Astrocyte (in vitro differentiated cells and primary cell): ENCODE data around the gene GJA10. TPM values are rescaled to one million over a fixed set of nuclear protein-coding genes. Genes with fewer than 3 reads are reported as not detected.

ENCODE experiments used
- DNase-seq: peaks from one replicate; pipeline ENCODE4 v3.0.0-alpha.2; 2010; ENCODE audit warnings: low read depth
- FAIRE-seq: peaks from 2 replicates; lab custom pipeline; 2011; peaks lifted over from hg19 to GRCh38; lab: Jason Lieb, UNC
- H2AFZ ChIP-seq: 2 replicates; pipeline ENCODE4 v1.6.0; 2012; ENCODE audit warnings: low read depth, low read length, inconsistent platforms
- H3K27ac ChIP-seq: 2 replicates; pipeline ENCODE4 v1.5.1; 2011; ENCODE audit warnings: low read depth, low read length, inconsistent platforms
- H3K27me3 ChIP-seq: 2 replicates; pipeline ENCODE4 v1.6.0; 2011; ENCODE audit warnings: low read length, inconsistent platforms; ENCODE audit not compliant: insufficient read depth
- H3K36me3 ChIP-seq: 2 replicates; pipeline ENCODE4 v1.5.1; 2011; ENCODE audit warnings: low read length, inconsistent platforms; ENCODE audit not compliant: insufficient read depth
- H3K4me1 ChIP-seq: 2 replicates; pipeline ENCODE4 v1.5.1; 2011; ENCODE audit warnings: low read length, inconsistent platforms; ENCODE audit not compliant: insufficient read depth
- H3K4me2 ChIP-seq: 2 replicates; pipeline ENCODE4 v1.6.0; 2012; ENCODE audit warnings: low read length, inconsistent platforms
- H3K4me3 ChIP-seq: 2 replicates; pipeline ENCODE4 v1.5.1; 2011; ENCODE audit warnings: low read depth, mild to moderate bottlenecking, low read length, inconsistent platforms; ENCODE audit not compliant: insufficient read depth
- H3K79me2 ChIP-seq: 2 replicates; pipeline ENCODE4 v1.6.0; 2012; ENCODE audit warnings: mild to moderate bottlenecking, low read length, inconsistent platforms; ENCODE audit not compliant: insufficient read depth
- H3K9ac ChIP-seq: 2 replicates; pipeline ENCODE4 v1.6.0; 2012; ENCODE audit warnings: mild to moderate bottlenecking, low read length, inconsistent platforms
- H3K9me3 ChIP-seq: 2 replicates; pipeline ENCODE4 v1.5.1; 2012; ENCODE audit warnings: low read depth, mild to moderate bottlenecking, low read length, inconsistent platforms; ENCODE audit not compliant: insufficient read depth
- H4K20me1 ChIP-seq: 2 replicates; pipeline ENCODE4 v1.6.0; 2012; ENCODE audit warnings: low read length, inconsistent platforms; ENCODE audit not compliant: insufficient read depth
- H3K27ac Mint-ChIP-seq: one replicate; pipeline ENCODE4 v1.8.0; 2021; ENCODE audit warnings: mild to moderate bottlenecking, mixed read lengths; ENCODE audit not compliant: unreplicated experiment
- H3K27me3 Mint-ChIP-seq: one replicate; pipeline ENCODE4 v1.8.0; 2021; ENCODE audit warnings: low read depth, mixed read lengths; ENCODE audit not compliant: unreplicated experiment
- H3K36me3 Mint-ChIP-seq: one replicate; pipeline ENCODE4 v1.8.0; 2021; ENCODE audit warnings: low read depth, mixed read lengths; ENCODE audit not compliant: unreplicated experiment
- H3K4me1 Mint-ChIP-seq: one replicate; pipeline ENCODE4 v1.8.0; 2021; ENCODE audit warnings: low read depth, mixed read lengths; ENCODE audit not compliant: unreplicated experiment
- H3K4me3 Mint-ChIP-seq: one replicate; pipeline ENCODE4 v1.8.0; 2021; ENCODE audit warnings: mild to moderate bottlenecking, moderate library complexity, mixed read lengths; ENCODE audit not compliant: unreplicated experiment
- H3K9me3 Mint-ChIP-seq: one replicate; pipeline ENCODE4 v1.8.0; 2021; ENCODE audit warnings: mild to moderate bottlenecking, mixed read lengths; ENCODE audit not compliant: unreplicated experiment
- EZH2 ChIP-seq: IDR thresholded peaks from 2 replicates; pipeline ENCODE4 v1.6.1; 2012; ENCODE audit warnings: mild to moderate bottlenecking, low read length, inconsistent platforms; ENCODE audit not compliant: insufficient read depth
- total RNA-seq: library from RNA; stranded (reverse); gene quantifications from 2 replicates; pipeline ENCODE4 v1.2.1, GENCODE V29; 2021
- TF ChIP-seq, protein P1 (sequence below): IDR thresholded peaks from 2 replicates; pipeline ENCODE4 v1.5.1; 2011; ENCODE audit warnings: low read depth, mild to moderate bottlenecking, inconsistent platforms, low read length, moderate library complexity; ENCODE audit not compliant: insufficient read depth

Gene GJA10
- total RNA-seq, 1 donor from 2014 or later: not detected

DNA sequence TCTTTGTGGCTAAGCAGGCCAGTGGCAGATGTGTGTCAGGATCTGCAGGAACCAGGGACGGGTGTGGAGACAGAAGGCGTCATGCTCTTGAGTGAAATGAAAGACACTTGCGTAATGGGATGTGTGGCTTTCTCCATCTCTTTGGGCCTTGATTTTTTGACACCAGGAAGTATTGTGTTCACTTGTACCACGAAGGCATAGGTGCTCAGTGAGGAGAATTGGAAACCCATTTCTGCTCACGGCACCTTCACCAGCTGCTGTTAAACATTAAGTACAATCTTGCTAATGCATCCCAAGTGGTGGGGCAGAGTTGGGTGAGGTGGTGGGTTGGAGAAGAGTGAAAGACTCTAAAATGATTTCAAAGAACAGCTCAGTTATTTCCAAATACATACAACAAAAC, 30.0 kb downstream of the GJA10 start:
- Mint-ChIP-seq H3K4me3 (no peak overlapping the region), H3K4me1 (peaks cover 16% of the 10 kb centered on the region), H3K27me3 (no peaks in the 10 kb centered on the region), H3K9me3 (no peaks in the 10 kb centered on the region), H3K36me3 (peaks cover 2% of the 10 kb centered on the region), H3K27ac (no peak overlapping the region)
- DNase-seq: no peak
- no peaks in the 10 kb centered on the region for H3K27me3 ChIP-seq
- H3K79me2 ChIP-seq: no peaks in the 10 kb centered on the region
- no peaks in the 10 kb centered on the region for H4K20me1 ChIP-seq
- no peak overlapping the region for H3K4me3 ChIP-seq
- H3K9ac ChIP-seq: no peak overlapping the region
- no peak overlapping the region for H2AFZ ChIP-seq
- no peaks in the 10 kb centered on the region for H3K36me3 ChIP-seq
- TF ChIP-seq, protein P1, sequence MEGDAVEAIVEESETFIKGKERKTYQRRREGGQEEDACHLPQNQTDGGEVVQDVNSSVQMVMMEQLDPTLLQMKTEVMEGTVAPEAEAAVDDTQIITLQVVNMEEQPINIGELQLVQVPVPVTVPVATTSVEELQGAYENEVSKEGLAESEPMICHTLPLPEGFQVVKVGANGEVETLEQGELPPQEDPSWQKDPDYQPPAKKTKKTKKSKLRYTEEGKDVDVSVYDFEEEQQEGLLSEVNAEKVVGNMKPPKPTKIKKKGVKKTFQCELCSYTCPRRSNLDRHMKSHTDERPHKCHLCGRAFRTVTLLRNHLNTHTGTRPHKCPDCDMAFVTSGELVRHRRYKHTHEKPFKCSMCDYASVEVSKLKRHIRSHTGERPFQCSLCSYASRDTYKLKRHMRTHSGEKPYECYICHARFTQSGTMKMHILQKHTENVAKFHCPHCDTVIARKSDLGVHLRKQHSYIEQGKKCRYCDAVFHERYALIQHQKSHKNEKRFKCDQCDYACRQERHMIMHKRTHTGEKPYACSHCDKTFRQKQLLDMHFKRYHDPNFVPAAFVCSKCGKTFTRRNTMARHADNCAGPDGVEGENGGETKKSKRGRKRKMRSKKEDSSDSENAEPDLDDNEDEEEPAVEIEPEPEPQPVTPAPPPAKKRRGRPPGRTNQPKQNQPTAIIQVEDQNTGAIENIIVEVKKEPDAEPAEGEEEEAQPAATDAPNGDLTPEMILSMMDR: no peak
- H3K4me2 ChIP-seq: no peak overlapping the region
- H3K27ac ChIP-seq: no peak overlapping the region
- no peak for FAIRE-seq
- H3K9me3 ChIP-seq: no peaks in the 10 kb centered on the region
- H3K4me1 ChIP-seq: peaks cover 14% of the 10 kb centered on the region

DNA sequence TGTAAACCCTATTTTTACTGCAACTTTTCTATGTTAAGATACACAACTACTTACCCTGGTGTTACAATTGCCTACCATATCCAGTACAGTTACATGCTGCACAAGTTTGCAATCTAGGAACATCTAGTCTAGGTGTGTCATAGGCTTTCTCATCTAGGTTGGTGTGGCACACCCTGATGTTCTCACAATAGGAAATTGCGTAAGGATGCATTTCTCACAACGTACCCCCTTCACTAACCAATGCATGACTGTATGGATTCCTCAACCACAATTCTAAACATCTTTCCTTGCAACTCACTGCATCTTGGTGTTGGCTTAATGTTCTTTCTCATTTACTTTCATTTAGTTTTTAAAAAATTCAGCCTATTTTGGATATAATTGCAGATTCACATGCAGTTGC, 31.6 kb downstream of the GJA10 start:
- FAIRE-seq (no peak), DNase-seq (no peak)
- Histone ChIP-seq H3K9me3 (no peaks in the 10 kb centered on the region), H3K4me3 (no peak overlapping the region), H3K4me2 (no peak overlapping the region), H3K79me2 (no peaks in the 10 kb centered on the region), H3K9ac (no peak overlapping the region), H3K27ac (no peak overlapping the region), H3K36me3 (no peaks in the 10 kb centered on the region), H2AFZ (no peak overlapping the region), H4K20me1 (no peaks in the 10 kb centered on the region), H3K4me1 (peaks cover 19% of the 10 kb centered on the region), H3K27me3 (no peaks in the 10 kb centered on the region)
- Mint-ChIP-seq H3K4me3 (no peak overlapping the region), H3K4me1 (peaks cover 24% of the 10 kb centered on the region), H3K27me3 (no peaks in the 10 kb centered on the region), H3K9me3 (no peaks in the 10 kb centered on the region), H3K36me3 (peaks cover 2% of the 10 kb centered on the region), H3K27ac (no peak overlapping the region)
- no peak for TF ChIP-seq EZH2
- TF ChIP-seq, protein P1: no peak

DNA sequence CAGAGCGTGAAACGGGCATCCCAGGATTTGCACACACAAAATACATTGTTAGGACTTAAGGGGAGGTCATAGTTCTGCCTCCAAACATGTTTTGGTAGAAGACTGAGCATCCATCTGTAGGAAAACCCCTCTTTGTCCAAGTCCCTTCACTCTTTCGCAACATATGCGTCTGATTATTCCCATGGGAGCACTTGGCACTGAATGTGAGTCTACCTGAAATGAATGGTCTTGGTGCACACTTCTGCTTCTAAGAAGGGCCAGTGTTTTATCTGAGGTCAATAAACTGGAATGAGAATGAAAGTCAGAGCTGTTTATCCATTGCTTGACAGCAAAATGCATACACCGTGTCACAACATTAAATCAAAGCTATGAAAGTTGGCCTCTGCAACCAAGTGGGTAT, 33.0 kb downstream of the GJA10 start:
- Histone ChIP-seq H3K27me3 (no peaks in the 10 kb centered on the region), H3K4me3 (no peak overlapping the region), H3K4me2 (no peak overlapping the region), H3K9me3 (no peaks in the 10 kb centered on the region), H3K27ac (no peak overlapping the region), H2AFZ (no peak overlapping the region), H3K79me2 (no peaks in the 10 kb centered on the region), H4K20me1 (no peaks in the 10 kb centered on the region), H3K36me3 (no peaks in the 10 kb centered on the region), H3K9ac (no peak overlapping the region), H3K4me1 (peaks cover 19% of the 10 kb centered on the region)
- no peaks in the 10 kb centered on the region for H3K27me3 Mint-ChIP-seq
- H3K4me1 Mint-ChIP-seq: peaks cover 24% of the 10 kb centered on the region
- H3K4me3 Mint-ChIP-seq: no peak overlapping the region
- peaks cover 8% of the 10 kb centered on the region for H3K36me3 Mint-ChIP-seq
- TF ChIP-seq, protein P1: no peak
- TF ChIP-seq EZH2: no peak
- no peak overlapping the region for H3K27ac Mint-ChIP-seq
- H3K9me3 Mint-ChIP-seq: no peaks in the 10 kb centered on the region
- DNase-seq: no peak
- FAIRE-seq: no peak
